Memory B cell (primary cell): ENCODE data around the gene HSD17B12.

Source experiments
- ATAC-seq: fragments of 150-1000 bp; cut with Tn5 transposase; 2 replicates; pipeline ENCODE4 v1.10.0; 2021; ENCODE audit warnings: low read depth, mild to moderate bottlenecking, moderate library complexity
- DNase-seq, 2 donors: peaks; one replicate each; pipeline ENCODE4 v3.0.0; 2022; ENCODE audit warnings: low spot score in 2 of 2
- H3K27ac Mint-ChIP-seq: one replicate; pipeline ENCODE4 v1.8.0; 2022; ENCODE audit warnings: mild to moderate bottlenecking, moderate library complexity, mixed read lengths
- H3K27me3 Mint-ChIP-seq: one replicate; pipeline ENCODE4 v1.8.0; 2022; ENCODE audit warnings: mixed read lengths
- H3K36me3 Mint-ChIP-seq: one replicate; pipeline ENCODE4 v1.8.0; 2022; ENCODE audit warnings: mild to moderate bottlenecking, mixed read lengths
- H3K4me1 Mint-ChIP-seq: one replicate; pipeline ENCODE4 v1.8.0; 2022; ENCODE audit warnings: mixed read lengths
- H3K4me3 Mint-ChIP-seq: one replicate; pipeline ENCODE4 v1.8.0; 2022; ENCODE audit warnings: mild to moderate bottlenecking, moderate library complexity, mixed read lengths
- H3K9me3 Mint-ChIP-seq: one replicate; pipeline ENCODE4 v1.8.0; 2022; ENCODE audit warnings: mixed read lengths

Gene HSD17B12

DNA sequence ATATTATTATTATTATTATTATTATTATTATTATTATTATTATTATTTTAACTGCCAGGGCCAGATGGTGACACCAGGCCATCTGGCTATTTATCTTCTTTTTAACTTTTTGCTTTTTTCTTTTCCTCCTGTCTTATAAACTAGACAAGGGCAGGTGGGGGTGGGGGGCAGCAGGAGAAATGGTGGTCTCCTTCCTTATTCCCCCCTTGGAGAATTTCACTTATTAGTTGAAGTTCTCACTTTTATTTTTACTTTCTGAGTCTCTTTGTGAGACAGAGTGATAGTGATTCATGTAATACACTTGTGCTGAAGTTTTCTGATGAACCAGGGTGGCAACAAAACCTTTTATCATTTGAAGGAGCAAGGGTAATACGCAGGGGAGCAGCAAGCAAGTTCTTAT lies 103.8 kb downstream of the HSD17B12 start:
- ATAC-seq: no peak
- no peaks in the 10 kb centered on the region for H3K27me3 Mint-ChIP-seq
- peaks cover 12% of the 10 kb centered on the region for H3K9me3 Mint-ChIP-seq
- no peak for DNase-seq
- no peak overlapping the region for H3K27ac Mint-ChIP-seq
- H3K36me3 Mint-ChIP-seq: peaks cover 34% of the 10 kb centered on the region
- H3K4me3 Mint-ChIP-seq: no peak overlapping the region
- peaks cover 9% of the 10 kb centered on the region for H3K4me1 Mint-ChIP-seq

DNA sequence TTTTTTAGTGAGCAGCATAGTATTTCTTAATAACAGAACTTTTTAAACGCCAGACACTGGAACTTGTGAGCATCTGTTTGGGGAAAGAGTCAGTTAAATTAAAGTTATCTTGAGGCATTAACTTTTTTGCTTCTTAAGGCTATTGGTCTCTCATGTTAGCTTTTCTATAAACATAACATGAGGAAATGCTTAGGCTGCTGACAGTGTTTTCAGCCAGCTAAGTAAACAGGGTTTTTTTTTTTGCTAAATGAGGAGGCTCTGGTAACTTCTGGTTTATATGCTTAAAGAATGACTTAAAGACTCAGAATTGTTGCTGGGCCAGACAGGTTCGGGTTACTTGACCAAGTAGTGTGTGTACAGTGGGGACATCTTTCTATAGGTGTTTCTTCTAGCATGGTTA lies 104.3 kb downstream of the HSD17B12 start:
- Mint-ChIP-seq H3K27ac (no peak overlapping the region), H3K27me3 (no peaks in the 10 kb centered on the region), H3K4me3 (no peak overlapping the region), H3K4me1 (peaks cover 9% of the 10 kb centered on the region), H3K36me3 (peaks cover 33% of the 10 kb centered on the region), H3K9me3 (peaks cover 12% of the 10 kb centered on the region)
- ATAC-seq (no peak), DNase-seq (no peak)

DNA sequence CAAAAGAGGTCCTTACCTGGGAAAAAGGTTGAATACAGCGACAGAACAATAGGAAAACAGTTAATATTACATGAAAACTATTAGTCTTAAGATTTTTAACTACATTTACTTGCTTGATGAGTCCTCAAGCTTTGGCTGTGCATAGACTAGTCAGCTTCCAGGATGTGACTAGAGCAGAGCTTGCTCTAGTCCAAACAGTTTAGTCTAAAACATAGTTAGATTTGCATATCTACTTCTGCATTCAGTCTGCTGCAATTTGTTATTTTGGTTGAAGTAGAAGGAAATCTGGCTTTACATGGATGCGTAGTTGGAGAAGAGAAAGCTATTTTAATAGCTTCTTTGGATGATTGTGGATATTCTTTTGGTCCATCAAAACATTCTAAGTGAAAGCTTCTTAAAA lies 104.8 kb downstream of the HSD17B12 start:
- H3K4me1 Mint-ChIP-seq: peaks cover 9% of the 10 kb centered on the region
- no peak overlapping the region for H3K27ac Mint-ChIP-seq
- peaks cover 32% of the 10 kb centered on the region for H3K36me3 Mint-ChIP-seq
- no peaks in the 10 kb centered on the region for H3K27me3 Mint-ChIP-seq
- DNase-seq: no peak
- H3K9me3 Mint-ChIP-seq: peaks cover 12% of the 10 kb centered on the region
- H3K4me3 Mint-ChIP-seq: no peak overlapping the region
- ATAC-seq: no peak

DNA sequence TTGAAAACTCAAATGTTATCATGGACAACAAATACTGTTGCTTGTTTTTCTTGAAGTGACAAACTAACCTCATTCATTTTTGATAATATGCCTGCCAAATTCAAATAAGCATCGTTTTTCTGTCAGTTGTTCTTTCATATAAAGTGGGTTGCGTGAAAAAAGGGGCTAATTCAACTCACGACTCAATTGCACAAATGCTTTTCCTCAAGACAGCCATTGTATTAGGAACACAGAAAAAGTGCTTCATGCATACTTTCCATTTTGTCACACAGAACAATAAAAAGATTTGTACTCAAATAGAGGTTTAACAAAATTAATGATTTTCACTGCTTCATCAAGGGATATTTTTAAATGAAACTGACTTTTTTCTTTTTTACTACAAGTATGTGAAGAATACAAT lies 105.5 kb downstream of the HSD17B12 start:
- H3K9me3 Mint-ChIP-seq: peaks cover 11% of the 10 kb centered on the region

DNA sequence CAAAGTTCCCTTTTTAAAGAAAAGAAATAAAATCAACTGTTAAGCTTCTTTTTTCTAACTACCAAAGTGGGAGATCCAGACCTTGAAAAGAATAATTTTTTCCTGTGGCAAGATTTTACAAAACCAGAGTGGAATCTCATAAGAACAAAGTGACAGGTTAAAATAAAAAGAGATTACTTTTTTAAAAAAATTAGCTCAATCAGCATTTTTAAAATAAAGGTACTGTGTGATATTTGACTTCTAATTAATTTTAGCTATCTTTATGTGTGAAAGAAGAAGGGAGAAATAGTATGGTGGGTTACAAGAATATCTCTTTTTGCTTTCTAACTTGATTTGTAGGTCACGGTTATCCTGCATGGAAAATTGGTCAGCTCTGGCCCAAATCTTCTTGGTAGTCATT lies 107.3 kb downstream of the HSD17B12 start:
- H3K36me3 Mint-ChIP-seq: peaks cover 28% of the 10 kb centered on the region
- peak overlapping the region; percentile 85 for H3K27ac Mint-ChIP-seq
- no peaks in the 10 kb centered on the region for H3K27me3 Mint-ChIP-seq
- H3K4me1 Mint-ChIP-seq: peaks cover 9% of the 10 kb centered on the region
- no peak overlapping the region for H3K4me3 Mint-ChIP-seq
- ATAC-seq: no peak
- H3K9me3 Mint-ChIP-seq: peaks cover 9% of the 10 kb centered on the region
- DNase-seq: no peak

More for the DNA sequence above, 105.5 kb downstream of the HSD17B12 start:
- H3K4me3 Mint-ChIP-seq: no peak overlapping the region
- no peaks in the 10 kb centered on the region for H3K27me3 Mint-ChIP-seq
- no peak for DNase-seq
- no peak for ATAC-seq
- H3K4me1 Mint-ChIP-seq: peaks cover 9% of the 10 kb centered on the region
- H3K36me3 Mint-ChIP-seq: peaks cover 32% of the 10 kb centered on the region
- no peak overlapping the region for H3K27ac Mint-ChIP-seq

DNA sequence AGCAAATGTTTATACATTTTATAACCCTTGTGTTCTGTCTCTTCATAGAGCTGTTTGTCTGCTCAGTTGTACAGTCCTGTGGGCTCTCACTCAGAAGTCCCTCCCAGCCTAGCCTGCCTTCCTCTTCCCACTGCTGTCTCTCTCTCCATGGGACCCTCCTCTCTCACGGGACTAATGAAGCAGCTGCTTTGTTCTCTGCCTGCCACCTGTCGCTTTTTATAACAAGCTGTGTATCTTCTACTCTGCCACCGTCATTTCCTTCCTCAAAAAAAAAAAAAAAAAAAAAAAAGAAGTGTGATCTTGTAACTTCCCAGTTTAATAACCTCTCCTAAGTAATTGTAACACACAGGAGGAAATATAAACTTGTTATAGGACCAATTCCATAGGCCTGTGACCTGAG lies 107.9 kb downstream of the HSD17B12 start:
- Mint-ChIP-seq H3K27ac (peak overlapping the region; percentile 85), H3K9me3 (peaks cover 7% of the 10 kb centered on the region), H3K4me1 (peaks cover 9% of the 10 kb centered on the region), H3K27me3 (no peaks in the 10 kb centered on the region), H3K4me3 (peak overlapping the region; percentile 59), H3K36me3 (peaks cover 24% of the 10 kb centered on the region)
- DNase-seq: peak in 1 of 2 donors; percentile 1
- peak; percentile 92 for ATAC-seq

DNA sequence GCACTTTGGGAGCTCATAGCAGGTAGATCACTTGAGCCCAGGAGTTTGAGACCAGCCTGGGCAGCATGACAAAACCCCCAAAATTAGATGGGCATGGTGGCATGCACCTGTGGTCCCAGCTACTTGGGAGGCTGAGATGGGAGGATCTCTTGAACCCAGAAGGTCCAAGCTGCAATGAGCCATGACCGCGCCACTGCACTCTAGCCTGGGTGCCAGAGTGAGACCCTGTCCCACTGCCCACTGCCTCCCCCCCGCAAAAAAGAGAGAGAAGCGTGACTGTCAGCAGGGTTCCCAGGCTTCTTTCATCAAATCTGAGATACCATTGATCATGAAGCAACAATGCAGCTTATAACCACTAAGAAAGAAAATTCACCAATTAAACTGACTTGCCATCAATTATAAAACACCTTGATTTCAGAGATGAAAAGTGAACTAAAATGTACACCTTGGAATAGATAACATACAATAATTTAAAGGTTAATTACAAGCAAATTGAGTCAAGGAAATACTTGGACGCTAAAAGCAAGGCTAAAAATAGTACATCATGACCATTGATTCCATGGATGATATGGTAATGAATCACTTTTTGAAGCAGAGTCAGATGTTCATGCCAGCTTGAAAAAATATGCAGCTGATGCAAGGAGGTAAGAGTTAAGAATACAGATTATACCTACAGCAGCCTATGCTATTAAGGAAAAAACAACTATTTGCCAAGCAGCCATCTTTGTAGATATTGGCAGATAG lies 109.3 kb downstream of the HSD17B12 start:
- H3K9me3 Mint-ChIP-seq: peaks cover 2% of the 10 kb centered on the region
- DNase-seq: no peak
- no peak for ATAC-seq
- peaks cover 15% of the 10 kb centered on the region for H3K36me3 Mint-ChIP-seq
- H3K4me3 Mint-ChIP-seq: no peak overlapping the region
- no peak overlapping the region for H3K27ac Mint-ChIP-seq
- no peaks in the 10 kb centered on the region for H3K27me3 Mint-ChIP-seq
- peaks cover 9% of the 10 kb centered on the region for H3K4me1 Mint-ChIP-seq

DNA sequence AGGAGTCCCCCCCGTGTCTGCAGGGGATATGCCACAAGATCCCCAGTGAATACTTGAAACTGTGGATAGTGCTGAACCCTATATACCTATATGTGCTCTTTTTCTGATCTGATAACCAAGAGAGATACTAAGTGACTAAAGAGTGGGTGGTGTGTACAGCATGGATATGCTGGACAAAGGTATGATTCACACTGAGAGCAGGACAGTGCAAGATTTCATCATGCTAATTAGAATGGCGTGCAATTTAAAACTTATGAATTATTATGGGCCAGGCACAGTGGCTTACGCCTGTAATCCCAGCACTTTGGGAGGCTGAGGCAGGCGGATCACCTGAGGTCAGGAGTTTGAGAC lies 109.9 kb downstream of the HSD17B12 start:
- H3K27ac Mint-ChIP-seq: no peak overlapping the region
- peaks cover 7% of the 10 kb centered on the region for H3K4me1 Mint-ChIP-seq
- no peaks in the 10 kb centered on the region for H3K27me3 Mint-ChIP-seq
- peaks cover 11% of the 10 kb centered on the region for H3K36me3 Mint-ChIP-seq
- H3K4me3 Mint-ChIP-seq: no peak overlapping the region
- DNase-seq (no peak), ATAC-seq (no peak)
- no peaks in the 10 kb centered on the region for H3K9me3 Mint-ChIP-seq

DNA sequence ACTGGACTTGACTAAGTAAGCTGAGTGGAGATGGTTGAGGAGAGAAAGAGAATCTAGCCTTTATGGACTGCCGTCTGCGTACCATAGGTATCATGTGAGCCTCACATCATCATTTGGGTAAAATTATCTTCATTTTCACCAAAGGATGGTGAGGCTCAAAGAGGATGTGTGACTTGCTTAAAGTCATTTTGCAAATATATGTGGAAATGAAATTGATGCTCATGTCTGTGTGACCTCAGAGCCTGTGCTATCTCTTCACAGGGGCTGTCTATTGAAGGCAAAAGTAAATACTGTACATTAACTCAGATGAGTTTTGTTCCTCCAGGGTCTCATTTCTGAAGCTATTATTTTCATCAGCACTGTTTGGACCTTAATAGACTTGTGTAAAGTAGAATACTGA lies 116.8 kb downstream of the HSD17B12 start:
- DNase-seq (no peak), ATAC-seq (no peak)
- Mint-ChIP-seq H3K9me3 (no peaks in the 10 kb centered on the region), H3K27me3 (no peaks in the 10 kb centered on the region), H3K4me3 (no peak overlapping the region), H3K4me1 (no peaks in the 10 kb centered on the region), H3K27ac (no peak overlapping the region), H3K36me3 (peaks cover 23% of the 10 kb centered on the region)

DNA sequence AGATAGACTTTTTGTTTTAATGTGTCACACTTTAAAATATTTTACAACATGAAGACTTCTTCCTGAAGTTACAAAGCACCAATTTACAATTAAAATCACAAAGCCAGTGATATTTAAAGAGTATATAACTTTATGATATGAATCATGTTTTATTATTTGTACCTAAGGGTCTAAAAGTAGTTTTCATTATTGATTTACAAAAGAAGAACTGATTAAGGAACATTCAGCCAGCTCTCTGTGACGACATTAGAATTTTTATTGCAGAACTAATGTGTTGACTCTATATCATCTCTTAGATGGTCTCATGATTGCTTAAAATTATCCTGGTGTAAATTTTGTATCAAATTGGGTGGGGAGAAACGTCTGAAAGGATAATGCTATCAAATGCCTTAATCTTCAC lies 117.3 kb downstream of the HSD17B12 start:
- ATAC-seq: no peak
- no peaks in the 10 kb centered on the region for H3K27me3 Mint-ChIP-seq

DNA sequence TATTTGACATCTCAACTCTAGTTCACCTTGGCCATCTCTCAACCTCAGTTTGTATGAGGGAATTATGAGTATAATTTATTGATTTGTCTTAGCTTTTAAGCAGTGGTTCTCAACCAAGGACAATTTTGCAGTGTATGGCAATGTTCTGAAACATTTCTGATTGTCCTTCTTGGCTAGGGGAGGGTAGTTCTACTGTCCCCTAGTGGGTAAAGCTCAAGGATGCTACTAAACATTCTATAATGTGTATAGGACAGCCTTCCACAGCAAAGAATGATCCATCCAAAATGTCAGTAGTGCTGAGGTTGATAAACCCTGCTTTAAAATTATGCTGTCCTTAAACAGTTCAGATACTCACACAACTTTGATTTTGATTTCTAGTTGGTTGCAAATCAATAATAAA lies 122.0 kb downstream of the HSD17B12 start:
- Mint-ChIP-seq H3K27me3 (no peaks in the 10 kb centered on the region), H3K9me3 (peaks cover 11% of the 10 kb centered on the region), H3K27ac (no peak overlapping the region), H3K4me3 (no peak overlapping the region), H3K36me3 (peaks cover 45% of the 10 kb centered on the region), H3K4me1 (no peaks in the 10 kb centered on the region)
- DNase-seq (no peak), ATAC-seq (no peak)

More for the DNA sequence above, 117.3 kb downstream of the HSD17B12 start:
- no peaks in the 10 kb centered on the region for H3K9me3 Mint-ChIP-seq
- no peak overlapping the region for H3K4me3 Mint-ChIP-seq
- no peaks in the 10 kb centered on the region for H3K4me1 Mint-ChIP-seq
- peaks cover 23% of the 10 kb centered on the region for H3K36me3 Mint-ChIP-seq
- DNase-seq: no peak
- H3K27ac Mint-ChIP-seq: no peak overlapping the region

DNA sequence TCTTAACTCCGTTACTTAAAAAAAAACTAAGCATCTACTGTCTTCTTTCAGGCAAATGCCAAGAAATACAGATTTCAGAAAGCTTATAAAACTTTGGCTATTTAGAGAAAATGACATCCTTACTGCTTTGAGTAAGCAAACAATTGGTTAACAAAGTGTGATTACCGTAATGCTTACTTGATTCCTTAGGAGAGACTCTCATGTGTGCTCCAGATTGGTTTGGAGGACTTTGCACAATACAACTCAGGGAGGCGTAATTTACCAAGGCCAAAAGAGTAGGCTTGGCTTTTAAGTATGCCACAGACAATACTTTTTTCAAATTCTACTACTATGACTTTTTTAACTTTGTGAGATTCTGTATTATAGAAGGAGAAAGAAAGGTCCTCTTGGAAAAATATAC lies 123.2 kb downstream of the HSD17B12 start:
- no peaks in the 10 kb centered on the region for H3K27me3 Mint-ChIP-seq
- DNase-seq (no peak), ATAC-seq (no peak)
- peaks cover 42% of the 10 kb centered on the region for H3K36me3 Mint-ChIP-seq
- no peaks in the 10 kb centered on the region for H3K4me1 Mint-ChIP-seq
- H3K4me3 Mint-ChIP-seq: no peak overlapping the region
- H3K9me3 Mint-ChIP-seq: peaks cover 11% of the 10 kb centered on the region
- no peak overlapping the region for H3K27ac Mint-ChIP-seq

DNA sequence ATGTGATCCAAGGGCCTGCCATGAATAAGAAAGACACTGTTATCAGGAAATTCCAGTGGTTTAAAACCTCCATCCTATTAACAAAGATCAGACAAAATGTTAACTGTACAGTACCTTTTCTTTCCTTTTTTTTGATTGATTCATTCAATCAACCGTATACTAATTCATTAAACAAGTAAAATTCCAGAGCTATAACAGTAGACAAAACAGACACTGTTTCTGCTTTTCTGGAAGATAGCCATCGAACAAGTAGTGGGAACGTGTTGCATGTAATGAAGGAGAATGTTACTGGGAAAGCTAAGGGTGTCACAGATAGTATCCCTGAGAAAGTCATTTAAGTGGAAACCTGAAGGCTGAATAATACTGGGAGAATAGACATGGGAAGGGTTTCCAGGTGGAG lies 126.4 kb downstream of the HSD17B12 start:
- Mint-ChIP-seq H3K9me3 (peaks cover 11% of the 10 kb centered on the region), H3K27ac (no peak overlapping the region), H3K4me3 (no peak overlapping the region), H3K4me1 (no peaks in the 10 kb centered on the region), H3K27me3 (no peaks in the 10 kb centered on the region), H3K36me3 (peaks cover 26% of the 10 kb centered on the region)
- ATAC-seq (no peak), DNase-seq (no peak)

DNA sequence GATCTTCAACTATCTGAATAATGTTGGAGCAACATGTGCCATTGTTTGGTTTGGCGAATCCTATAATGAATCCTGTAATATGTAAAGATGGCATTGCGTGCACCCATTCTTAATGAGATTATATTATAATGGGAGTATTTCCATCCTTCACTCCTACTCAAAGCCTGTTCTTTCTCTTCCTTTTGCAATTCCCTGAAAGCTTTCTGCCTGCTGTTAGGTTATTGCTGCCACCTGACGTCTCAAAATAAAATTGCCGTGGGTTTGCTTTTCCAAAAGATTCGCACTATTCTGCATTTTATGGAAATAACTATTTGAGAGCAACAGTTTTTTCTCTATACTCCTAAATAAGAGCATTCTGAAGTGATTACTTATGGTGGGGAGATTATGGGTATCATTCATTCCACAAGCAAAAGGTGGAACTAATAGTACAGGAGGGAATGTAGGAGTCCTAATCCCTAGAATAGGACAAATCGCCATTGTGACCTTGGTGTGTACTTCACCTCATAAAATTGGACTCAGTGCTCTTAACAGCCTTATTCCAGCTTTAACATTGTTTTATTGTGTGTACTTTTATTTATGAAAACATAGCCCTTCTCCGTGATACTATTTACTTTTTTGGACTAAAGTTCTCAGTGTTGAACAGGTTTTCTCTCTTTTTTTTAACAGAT lies 130.5 kb downstream of the HSD17B12 start:
- H3K27me3 Mint-ChIP-seq: no peaks in the 10 kb centered on the region
- DNase-seq (no peak), ATAC-seq (no peak)
- H3K4me1 Mint-ChIP-seq: no peaks in the 10 kb centered on the region
- H3K36me3 Mint-ChIP-seq: peaks cover 14% of the 10 kb centered on the region
- H3K27ac Mint-ChIP-seq: no peak overlapping the region
- H3K4me3 Mint-ChIP-seq: no peak overlapping the region
- H3K9me3 Mint-ChIP-seq: no peaks in the 10 kb centered on the region

DNA sequence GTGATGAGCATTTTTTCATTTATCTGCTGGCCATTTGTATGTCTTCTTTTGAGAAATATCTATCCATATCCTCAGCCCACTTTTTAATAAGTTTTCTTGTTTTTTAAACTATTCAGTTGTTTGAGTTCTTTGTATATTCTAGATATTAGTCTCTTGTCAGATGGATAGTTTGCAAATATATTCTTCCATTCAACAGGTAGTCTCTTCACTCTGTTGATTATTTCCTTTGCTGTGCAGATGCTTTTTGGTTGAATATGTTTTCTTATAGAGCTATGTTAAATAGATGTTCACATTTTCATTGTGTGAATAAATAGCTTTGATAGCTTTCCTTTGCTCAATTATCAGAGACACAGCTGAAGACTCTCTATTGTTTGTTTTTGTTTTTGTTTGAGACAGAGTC lies 131.9 kb downstream of the HSD17B12 start:
- no peak for DNase-seq
- Mint-ChIP-seq H3K27ac (no peak overlapping the region), H3K27me3 (no peaks in the 10 kb centered on the region), H3K9me3 (no peaks in the 10 kb centered on the region), H3K4me3 (no peak overlapping the region), H3K36me3 (peaks cover 19% of the 10 kb centered on the region), H3K4me1 (no peaks in the 10 kb centered on the region)
- ATAC-seq: no peak
